Adrenal gland (tissue), 5 donors: ENCODE measurements around the gene MPP2.

Experiments
- CTCF ChIP-seq, 6 experiments: fragments of 450-650 bp in 4 of 6; fragments of 200-600 bp in 2 of 6; sonication (generic) in 1 of 6; IDR thresholded peaks; 1 replicate in 5 of 6; 2 replicates in 1 of 6; pipeline versions ENCODE4 v1.5.1 to v1.8.0; 2016 to 2021; ENCODE audit warnings: antibody characterized with exemption in 6 of 6, mild to moderate bottlenecking in 2 of 6, moderate library complexity in 1 of 6
- POLR2A ChIP-seq, 2 donors: fragments of 450-650 bp; IDR thresholded peaks; one replicate each; pipeline ENCODE4 v1.6.1; 2017; ENCODE audit warnings: antibody characterized with exemption in 2 of 2, mild to moderate bottlenecking in 2 of 2, moderate library complexity in 1 of 2
- donor health status: DM: no; HTN: no; CAD: no.

- no peak for TF ChIP-seq CTCF (IDR thresholded peaks at IDR 0.05)
- TF ChIP-seq POLR2A (IDR thresholded peaks at IDR 0.05) = no peak
Measured at GRCh38 chr17:43938838-43939182, 31.5 kb upstream of the MPP2 start.
